ENCODE measurements around the gene CRAMP1.

Gene CRAMP1

DNA sequence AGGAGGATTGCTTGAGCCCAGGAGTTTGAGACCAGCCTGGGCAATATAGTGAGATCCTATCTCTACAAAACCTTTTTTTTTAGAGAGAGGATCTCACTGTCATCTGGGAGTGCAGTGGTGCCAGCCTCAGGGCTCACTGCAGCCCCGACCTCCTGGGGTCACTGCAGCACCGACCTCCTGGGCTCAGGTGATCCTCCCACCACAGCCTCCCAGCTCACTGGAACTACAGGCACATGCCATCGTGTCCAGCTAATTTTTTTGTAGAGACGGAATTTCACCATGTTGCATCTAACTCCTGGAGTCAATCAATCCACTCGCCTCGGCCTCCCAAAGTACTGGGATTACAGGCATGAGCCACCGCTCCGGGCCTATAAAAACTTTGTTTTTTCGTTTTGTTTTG, 109.2 kb downstream of the CRAMP1 start:
- no peak for DNase-seq

DNA sequence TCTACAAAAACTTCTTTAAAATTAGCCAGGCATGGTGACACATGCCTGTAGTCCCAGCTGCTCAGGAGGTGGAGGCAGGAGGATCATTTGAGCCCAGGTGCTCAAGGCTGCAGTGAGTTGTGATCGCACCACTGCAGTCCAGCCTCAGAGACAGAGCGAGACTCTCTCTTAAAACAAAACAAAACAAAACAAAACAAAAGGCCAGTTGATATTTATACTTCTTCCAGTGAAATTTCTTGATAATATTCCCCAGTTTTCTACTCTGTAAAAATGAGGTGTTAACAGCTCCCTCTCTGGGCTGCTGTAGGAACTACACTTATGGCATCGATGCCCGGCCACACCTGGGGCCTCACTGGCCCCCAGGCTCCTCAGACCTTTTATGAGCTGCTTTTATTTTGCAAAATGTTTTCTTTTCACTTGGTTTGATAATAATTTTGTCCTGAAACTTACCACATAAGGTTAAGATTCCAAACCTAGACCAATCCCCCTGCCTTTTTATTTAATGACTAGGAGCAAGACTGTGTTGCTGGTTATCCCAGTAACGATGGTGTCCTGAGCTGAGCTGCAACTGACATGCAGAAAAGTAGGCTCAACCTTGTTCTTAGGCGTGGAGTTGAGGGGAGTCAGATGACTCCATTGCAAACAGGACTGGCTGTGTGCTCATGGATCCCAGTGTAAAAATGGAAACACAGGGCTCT, 111.4 kb downstream of the CRAMP1 start:
- peak; percentile 16 for DNase-seq

DNA sequence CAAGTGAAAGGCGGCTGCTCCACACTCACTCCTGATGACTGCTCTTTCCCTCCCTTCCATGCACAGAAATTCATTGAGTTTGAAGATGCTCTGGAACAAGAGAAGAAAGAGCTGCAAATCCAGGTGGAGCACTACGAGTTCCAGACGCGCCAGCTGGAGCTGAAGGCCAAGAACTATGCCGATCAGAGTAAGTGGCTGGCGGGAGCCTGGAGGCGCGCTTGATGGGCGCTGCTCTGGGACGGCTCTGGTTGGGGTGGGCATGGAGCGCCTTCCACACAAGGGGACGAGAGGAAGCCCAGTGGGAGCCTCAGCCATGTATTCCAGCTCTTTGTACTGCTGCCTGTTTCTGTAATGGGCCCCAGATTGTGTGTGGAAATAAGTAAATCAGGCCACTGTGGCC, 112.3 kb downstream of the CRAMP1 start:
- DNase-seq = no peak

DNA sequence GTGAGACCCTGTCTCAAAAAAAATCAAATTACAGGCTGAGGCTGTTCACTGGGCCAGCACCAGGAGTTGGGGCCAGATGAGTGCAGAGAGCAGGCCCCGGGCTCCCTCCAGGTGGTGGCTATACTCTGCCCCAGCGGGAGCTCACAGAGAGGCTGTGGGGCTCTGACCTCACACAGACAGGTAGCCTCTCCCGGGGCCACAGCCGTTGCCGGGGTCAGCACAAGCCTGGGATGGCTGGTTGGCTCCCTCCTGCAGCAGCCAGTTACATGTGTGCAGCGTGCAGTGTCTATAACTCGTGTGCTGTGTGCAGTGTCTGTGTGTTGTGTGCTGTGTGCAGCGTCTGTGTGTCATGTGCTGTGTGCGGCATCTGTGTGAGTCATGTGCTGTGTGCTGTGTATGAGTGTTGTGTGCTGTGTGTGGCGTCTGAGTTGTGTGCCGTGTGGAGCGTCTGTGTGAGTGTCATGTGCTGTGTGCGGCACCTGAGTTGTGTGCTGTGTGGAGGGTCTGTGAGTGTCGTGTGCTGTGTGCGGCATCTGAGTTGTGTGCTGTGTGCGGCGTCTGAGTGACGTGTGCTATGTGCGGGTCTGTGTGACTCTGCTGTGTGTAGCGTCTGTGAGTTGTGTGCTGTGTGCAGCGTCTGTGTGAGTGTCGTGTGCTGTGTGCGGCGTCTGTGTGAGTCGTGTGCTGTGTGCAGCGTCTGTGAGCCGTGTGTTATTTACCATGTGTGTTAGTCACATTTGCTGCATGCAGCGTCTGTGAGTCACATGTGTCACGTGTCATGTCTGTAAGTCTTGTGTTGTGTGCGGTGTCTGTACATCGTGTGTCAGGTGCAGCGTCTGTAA, 114.7 kb downstream of the CRAMP1 start:
- no peak for DNase-seq
